ENCODE data around the gene GPR149. TPM values are rescaled to one million over a fixed set of nuclear protein-coding genes. Genes with fewer than 3 reads are reported as not detected.

Gene GPR149
- total RNA-seq: not detected in 2 replicates

GRCh38 chr3:154430014-154430413, at the start of gene GPR149:
Gene GPR149, minus strand, starts transcription at chr3:154430190. Its CDS starts 575 bp downstream, at chr3:154429615.

DNA sequence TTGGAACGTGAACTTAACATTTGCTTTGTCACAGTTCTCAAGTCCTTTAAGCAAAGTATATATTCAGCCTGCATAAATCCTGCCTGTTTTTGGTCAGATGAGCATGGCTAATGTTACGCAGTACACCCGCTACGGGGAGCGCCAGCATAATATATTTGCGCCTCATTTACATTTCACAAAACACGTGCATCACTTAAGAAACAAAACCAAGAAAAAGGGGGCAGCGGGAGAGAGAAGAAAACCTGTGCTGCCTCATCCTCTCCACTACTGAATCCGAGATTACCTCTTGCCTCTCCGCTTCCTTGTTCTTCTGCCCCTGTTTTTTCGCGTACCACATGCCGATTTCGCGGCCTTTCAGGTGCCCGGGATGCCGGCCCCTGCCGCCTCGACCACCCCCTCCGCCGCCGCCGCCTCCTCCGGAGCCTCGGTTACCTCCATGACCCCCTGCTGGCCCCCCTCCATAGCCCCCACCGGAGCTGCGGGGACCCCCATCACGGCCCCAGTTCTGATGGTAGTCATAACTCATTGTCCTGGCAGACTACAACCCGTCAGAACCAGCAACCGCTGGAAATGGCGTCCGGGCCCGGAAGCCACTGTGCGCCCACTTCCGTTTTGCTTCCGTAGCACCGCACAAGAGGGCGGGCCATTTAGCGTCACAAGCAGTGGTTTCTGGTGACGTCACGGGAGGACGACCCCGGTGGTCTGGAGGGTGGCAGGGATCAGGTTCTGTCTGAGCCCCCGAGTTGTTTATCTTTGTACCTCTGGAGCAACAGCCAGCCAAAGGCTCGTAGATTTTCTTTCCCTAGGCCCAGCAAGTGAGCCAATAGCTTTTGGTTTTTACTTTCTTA, 105.9 kb downstream of the GPR149 start, which contains the start of gene DHX36:
TSS of gene DHX36 (minus strand) at position 597 of the 848 bp plus-strand sequence. CDS start at position 526, 71 bp downstream.

Other genes starting within 250 kb of the GPR149 start
- gene DHX36, start 105.7 kb downstream of the GPR149 start, total RNA-seq: 22.8 and 36.9 TPM in 2 replicates

Measured in dermis lymphatic vessel endothelial cell (primary cell).